CD4-positive, alpha-beta T cell treated with Interleukin-15 for 1 hour (primary cell): ENCODE data around the gene PROZ.

Experiments used
- DNase-seq: peaks from one replicate; pipeline ENCODE4 v3.0.0-alpha.2; 2020

Gene PROZ

GRCh38 chr13:113209336-113209758 is 50.9 kb downstream of the PROZ start, which contains the start of gene CUL4A:
TSS of gene CUL4A (plus strand) at chr13:113209613. CDS start at chr13:113209628, 15 bp downstream.
- DNase-seq, result peak; percentile 69

- DNase-seq, result peak; percentile 82
These were observed 51.4 kb downstream of the PROZ start for GRCh38 chr13:113209759-113210421.

GRCh38 chr13:113210833-113211232 is 52.4 kb downstream of the PROZ start:
- DNase-seq, result no peak

- no peak for DNase-seq
These were observed 53.3 kb downstream of the PROZ start for GRCh38 chr13:113211774-113212173.

GRCh38 chr13:113216254-113217048 is 58.0 kb downstream of the PROZ start:
- no peak for DNase-seq

GRCh38 chr13:113218586-113218985 is 60.1 kb downstream of the PROZ start:
- DNase-seq, result no peak

GRCh38 chr13:113219256-113219940 is 61.0 kb downstream of the PROZ start:
- no peak for DNase-seq

- DNase-seq, result no peak
These were observed 61.7 kb downstream of the PROZ start for GRCh38 chr13:113220141-113220598.

- DNase-seq, result no peak
These were observed 62.4 kb downstream of the PROZ start for GRCh38 chr13:113220877-113221276.
